Thoracic aorta (tissue), 2 donors: ENCODE results near the gene CEBPA. TPM values are rescaled to one million over a fixed set of nuclear protein-coding genes. Genes with fewer than 3 reads are reported as not detected.

Source experiments
- ATAC-seq: fragments of 150-250 bp; one replicate; pipeline ENCODE4 v1.8.0; 2017; ENCODE audit warnings: low read depth; ENCODE audit not compliant: insufficient number of reproducible peaks, low FRiP score
- DNase-seq: peaks from one replicate; pipeline ENCODE4 v3.0.0-alpha.2; 2020; ENCODE audit warnings: low spot score
- H3K27ac ChIP-seq, 2 donors: fragments of 200-600 bp; sonication (generic); 1 replicate in 1 of 2; 2 replicates in 1 of 2; pipeline ENCODE4 v1.5.1; 2016; ENCODE audit warnings: mild to moderate bottlenecking in 2 of 2, moderate library complexity in 2 of 2
- H3K27me3 ChIP-seq: fragments of 200-600 bp; sonication (generic); replicated peaks from 2 replicates; pipeline ENCODE4 v1.6.0; 2016; ENCODE audit warnings: mild to moderate bottlenecking; ENCODE audit not compliant: insufficient read depth
- H3K36me3 ChIP-seq: fragments of 200-600 bp; sonication (generic); one replicate; pipeline ENCODE4 v1.5.1; 2016
- H3K4me1 ChIP-seq, 2 donors: fragments of 200-600 bp; sonication (generic); 1 replicate in 1 of 2; 2 replicates in 1 of 2; pipeline versions ENCODE4 v1.5.1 to v1.6.0; 2016; ENCODE audit warnings: low read depth in 2 of 2, mild to moderate bottlenecking in 1 of 2; ENCODE audit not compliant: control insufficient read depth in 1 of 2
- H3K4me3 ChIP-seq: fragments of 200-600 bp; sonication (generic); 2 replicates; pipeline ENCODE4 v1.5.1; 2016; ENCODE audit warnings: mild to moderate bottlenecking
- H3K9me3 ChIP-seq: fragments of 200-600 bp; sonication (generic); 2 replicates; pipeline ENCODE4 v1.5.1; 2016
- CTCF ChIP-seq: fragments of 200-600 bp; sonication (generic); IDR thresholded peaks from one replicate; pipeline ENCODE4 v1.5.1; 2019; ENCODE audit warnings: antibody characterized with exemption
- total RNA-seq, 2 donors: library from RNA; depleted of rRNA; stranded (reverse); fragments of >200 nt; gene quantifications; one replicate each; pipeline versions ENCODE4 v1.1.0 to v1.2.3, GENCODE V29; 2016

CEBPA gene
- total RNA-seq, 2 donors from 2014 or later, result 4.7 to 4.9 TPM

GRCh38 chr19:33292595-33293254 lies 9.6 kb downstream of the CEBPA start:
- Histone ChIP-seq H3K36me3 (no peaks in the 10 kb centered on the region), H3K4me3 (no peak overlapping the region), H3K27ac (no peak overlapping the region), H3K4me1 (peaks cover 7 to 14% of the 10 kb centered on the region in 2 donors), H3K9me3 (peaks cover 3% of the 10 kb centered on the region), H3K27me3 (no peaks in the 10 kb centered on the region)
- no peak for TF ChIP-seq CTCF
- DNase-seq (no peak), ATAC-seq (no peak)

GRCh38 chr19:33291623-33292534 lies 10.5 kb downstream of the CEBPA start:
- Histone ChIP-seq H3K36me3 (no peaks in the 10 kb centered on the region), H3K27me3 (no peaks in the 10 kb centered on the region), H3K4me3 (no peak overlapping the region), H3K27ac (no peak overlapping the region), H3K9me3 (peaks cover 3% of the 10 kb centered on the region), H3K4me1 (peaks cover 7 to 14% of the 10 kb centered on the region in 2 donors)
- TF ChIP-seq CTCF, result no peak
- ATAC-seq (no peak), DNase-seq (no peak)

- Histone ChIP-seq H3K27me3 (no peaks in the 10 kb centered on the region), H3K4me3 (no peak overlapping the region), H3K4me1 (peaks cover 7 to 14% of the 10 kb centered on the region in 2 donors), H3K27ac (no peak overlapping the region), H3K36me3 (no peaks in the 10 kb centered on the region), H3K9me3 (peaks cover 3% of the 10 kb centered on the region)
- ATAC-seq, result no peak
- TF ChIP-seq CTCF, result no peak
- no peak for DNase-seq
Observed at GRCh38 chr19:33290956-33291622, 11.2 kb downstream of the CEBPA start.

- Histone ChIP-seq H3K4me3 (no peak overlapping the region), H3K27me3 (no peaks in the 10 kb centered on the region), H3K9me3 (peaks cover 3% of the 10 kb centered on the region), H3K27ac (no peak overlapping the region), H3K36me3 (no peaks in the 10 kb centered on the region), H3K4me1 (peaks cover 7 to 14% of the 10 kb centered on the region in 2 donors)
- no peak for TF ChIP-seq CTCF
- no peak for DNase-seq
- no peak for ATAC-seq
Observed at GRCh38 chr19:33290082-33290815, 12.1 kb downstream of the CEBPA start.
